Left hindlimb (tissue), 1 donor: ENCODE results near the gene PFN3.
"Not testable (repeated sequence)": the region's sequence is repeated elsewhere in the genome, so short reads cannot be mapped to it uniquely, and the experiment has no call there.

Source experiments
- DNase-seq: peaks from one replicate; pipeline ENCODE4 v3.0.0-alpha.2; 2018

Gene PFN3

DNA sequence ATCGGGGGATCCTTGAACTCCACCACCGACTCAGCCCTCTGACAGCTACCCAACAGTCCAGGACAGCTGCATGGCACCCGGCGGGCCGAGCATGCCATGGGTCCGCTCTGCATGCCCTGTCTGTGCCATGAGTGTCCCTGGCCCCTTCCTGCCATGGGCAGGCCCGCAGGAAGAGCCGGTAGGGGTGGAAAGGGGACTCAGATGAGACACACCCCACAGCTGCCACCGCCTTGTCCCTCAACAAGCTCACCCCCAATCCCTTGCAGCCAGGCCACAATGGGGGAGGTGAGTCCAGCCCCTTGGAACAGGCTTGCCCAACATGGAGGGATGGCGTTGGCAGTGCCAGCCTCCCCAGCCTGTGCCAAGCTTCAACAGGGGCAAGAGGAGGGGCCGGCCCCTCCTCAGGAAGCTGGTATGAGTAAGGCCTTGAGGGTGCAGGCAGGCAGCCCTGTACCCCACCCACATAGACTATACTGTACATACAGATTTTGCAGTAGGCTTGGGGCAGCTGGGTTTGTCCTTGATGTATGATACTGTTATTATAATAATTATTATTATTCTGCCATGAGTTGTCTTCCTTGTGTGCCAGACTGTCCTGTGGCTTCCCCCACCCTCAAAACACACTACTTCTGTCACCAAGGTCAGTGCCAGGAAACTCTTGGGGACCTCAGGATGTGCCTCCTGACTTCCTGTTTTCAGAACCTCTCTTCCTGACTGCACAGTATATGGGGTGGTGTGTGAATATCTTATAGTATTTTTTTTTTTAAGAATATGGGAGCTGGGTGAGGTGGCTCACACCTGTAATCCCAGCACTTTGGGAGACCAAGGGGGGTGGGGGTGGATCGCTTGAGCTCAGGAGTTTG lies 28.2 kb downstream of the PFN3 start:
- DNase-seq, result no peak

DNA sequence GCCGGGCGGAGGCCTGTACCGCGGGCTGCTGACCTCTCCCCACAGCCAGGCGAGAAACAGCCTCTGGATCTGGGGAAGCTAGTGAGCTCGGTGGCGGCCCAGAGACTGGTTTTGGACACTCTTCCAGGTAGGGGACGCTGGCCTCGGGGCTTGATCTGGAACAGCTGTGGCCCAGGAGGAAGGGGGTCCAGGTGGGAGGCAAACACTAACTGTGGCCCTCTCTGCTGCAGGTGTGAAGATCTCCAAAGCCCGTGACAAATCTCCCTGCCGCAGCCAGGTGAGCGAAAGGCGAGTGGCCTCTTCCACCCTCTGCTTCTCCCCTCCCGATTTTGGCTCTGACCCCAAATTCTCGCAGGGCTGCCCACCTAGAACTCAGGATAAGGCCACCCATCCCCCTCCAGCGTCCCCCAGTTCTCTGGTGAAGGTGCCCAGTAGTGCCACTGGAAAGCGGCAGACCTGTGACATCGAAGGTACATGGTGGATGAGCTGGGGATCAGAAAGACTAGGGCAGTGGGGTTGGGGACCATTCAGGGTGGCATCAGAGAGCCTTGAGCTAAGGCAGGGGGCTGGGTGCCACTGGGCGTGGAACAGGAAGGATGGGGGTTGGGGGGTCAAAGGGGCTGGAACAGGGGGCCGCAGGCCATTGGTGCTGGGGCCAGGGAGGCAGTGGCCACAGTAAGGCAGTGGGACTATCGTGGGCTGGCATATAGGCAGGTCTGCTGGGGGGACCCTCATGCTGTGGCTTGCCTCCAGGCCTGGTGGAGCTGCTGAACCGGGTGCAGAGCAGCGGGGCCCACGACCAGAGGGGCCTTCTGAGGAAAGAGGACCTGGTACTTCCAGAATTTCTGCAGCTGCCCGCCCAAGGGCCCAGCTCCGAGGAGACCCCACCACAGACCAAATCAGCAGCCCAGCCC lies 29.1 kb downstream of the PFN3 start:
- DNase-seq, result no peak

DNA sequence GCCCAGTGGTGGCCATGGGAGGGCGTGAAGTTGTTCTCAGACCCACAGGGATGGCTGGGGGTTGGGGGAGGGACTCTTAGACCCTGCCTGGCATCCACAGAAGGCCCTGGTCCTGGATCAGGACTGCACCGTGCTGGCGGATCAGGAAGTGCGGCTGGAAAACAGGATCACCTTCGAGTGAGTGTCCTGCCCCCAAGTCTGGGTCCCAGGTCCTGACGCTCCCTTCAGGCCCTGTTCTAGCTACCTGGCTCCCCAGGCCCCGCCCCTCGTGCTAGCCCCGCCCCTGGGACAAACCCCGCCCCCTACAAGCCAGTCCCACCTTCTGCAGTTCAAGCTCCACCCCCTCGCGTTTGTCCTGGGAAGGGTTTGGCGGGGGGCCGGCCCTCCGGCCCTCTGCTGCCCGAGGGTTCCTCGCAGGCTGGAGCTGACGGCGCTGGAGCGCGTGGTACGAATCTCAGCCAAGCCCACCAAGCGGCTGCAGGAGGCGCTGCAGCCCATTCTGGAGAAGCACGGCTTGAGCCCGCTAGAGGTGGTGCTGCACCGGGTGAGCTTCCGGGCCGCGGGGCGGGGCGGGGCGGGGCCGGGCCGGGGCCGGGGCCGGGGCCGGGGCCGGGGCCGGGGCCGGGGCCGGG lies 29.9 kb downstream of the PFN3 start:
- DNase-seq, result peak; percentile 90

DNA sequence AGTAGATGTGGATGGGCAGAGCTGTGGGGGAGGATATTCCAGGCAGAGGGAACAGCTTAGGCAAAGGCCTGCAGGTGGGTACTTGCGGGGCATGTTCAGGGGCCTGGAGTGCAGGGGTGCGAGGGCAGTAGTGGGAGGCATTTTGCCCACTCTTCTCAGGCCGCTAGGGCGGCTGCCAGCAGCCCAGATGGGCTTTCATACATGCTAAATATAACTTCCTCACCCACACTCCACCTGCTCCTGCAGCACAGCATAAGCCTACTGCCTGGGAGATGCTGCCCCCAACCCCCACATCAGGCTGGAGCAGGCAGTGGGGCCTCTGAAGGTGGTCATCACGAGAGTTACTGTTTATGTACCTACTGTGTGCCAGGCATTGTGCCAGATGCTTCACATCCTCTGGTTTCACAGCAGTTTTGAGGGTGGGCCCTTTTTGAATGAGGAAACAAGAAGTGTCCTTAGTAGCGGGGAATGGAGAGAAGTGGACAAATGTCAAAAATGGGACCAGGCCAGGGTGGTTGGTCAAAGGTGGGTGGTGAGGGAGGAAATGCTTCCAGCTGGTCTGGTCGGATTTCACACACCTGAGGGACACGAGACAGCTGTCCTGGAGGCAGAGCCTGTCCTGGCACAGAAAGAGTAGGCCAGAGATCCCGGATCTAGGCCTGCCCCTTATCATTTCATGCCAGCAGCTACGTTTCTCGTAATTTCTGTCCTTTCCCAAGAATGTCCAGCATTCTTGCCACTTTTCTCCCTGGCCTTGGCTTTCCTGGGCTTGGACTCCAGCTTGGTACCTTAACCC lies 30.6 kb downstream of the PFN3 start:
- DNase-seq, result no peak

DNA sequence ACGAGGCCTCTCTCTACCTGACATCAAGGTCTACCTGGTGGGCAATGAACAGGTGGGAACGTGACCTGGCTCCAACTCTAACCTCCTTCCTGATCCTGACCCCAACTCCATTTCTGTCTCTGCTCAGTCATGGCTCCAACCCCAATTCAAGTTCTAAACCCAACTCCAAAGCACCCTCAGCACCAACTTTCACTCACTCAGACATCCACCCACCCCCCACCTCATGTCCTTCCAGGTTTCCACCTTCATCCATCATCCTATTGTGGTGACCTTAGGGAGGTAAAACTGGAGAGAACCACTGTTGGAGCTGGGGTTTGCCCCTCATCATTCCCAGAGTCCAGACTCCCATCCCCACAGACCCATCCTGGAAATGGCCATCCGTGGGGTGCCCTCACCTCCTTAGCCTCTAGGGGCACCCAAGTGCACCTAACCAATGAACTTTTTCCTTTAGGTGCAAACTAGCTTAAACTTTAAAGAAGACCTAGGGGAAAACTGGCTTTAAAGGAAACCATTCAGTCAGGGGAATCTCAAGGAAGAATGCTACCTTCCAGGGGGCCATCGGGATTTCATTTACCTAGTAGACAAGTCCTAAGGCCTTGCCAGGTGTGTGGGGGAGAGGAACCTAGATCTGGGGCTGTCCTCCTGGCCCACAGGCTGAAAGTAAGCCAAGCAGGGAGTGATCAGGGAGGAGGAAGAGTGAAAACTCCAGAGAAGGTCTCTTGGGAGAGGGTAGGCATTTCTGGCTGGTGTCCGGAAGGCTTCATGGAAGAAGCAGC lies 31.4 kb downstream of the PFN3 start:
- DNase-seq, result no peak

DNA sequence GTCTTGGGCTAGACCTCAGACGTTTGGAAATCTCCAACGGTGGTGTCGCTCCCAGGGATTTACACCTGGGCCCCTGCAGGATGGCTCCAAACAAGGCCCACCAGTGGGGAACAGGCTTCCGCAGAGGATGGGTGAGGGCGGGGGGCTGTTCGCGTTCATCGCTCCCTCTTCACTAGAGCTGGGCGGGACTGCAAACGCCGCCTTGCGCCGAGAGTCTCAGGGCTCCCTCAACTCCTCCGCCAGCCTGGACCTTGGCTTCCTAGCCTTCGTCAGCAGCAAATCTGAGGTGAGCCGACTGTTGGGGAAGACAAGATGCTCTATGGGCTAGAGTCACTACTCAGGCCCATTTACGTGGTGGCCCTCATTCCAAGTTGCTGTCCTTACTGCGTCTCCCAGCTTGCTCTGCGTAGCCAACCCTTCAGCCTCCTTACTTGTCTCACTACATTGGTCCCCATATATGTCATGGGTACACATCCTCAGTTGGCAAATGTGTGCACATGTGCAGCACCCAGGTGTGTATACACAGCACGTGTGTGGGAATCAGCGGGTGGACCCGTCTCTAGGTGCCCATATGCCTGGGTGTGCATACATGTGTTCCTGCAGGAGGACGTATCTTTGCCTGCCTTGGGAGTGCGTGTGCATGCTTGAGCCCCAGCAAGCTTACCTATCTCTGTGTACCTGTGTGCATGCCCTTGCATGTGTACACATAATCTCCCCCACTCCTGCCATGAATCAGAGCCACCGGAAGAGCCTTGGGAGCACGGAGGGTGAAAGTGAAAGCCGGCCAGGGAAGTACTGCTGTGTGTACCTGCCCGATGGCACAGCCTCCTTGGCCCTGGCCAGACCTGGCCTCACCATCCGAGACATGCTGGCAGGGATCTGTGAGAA lies 32.2 kb downstream of the PFN3 start:
- peak; percentile 26 for DNase-seq

DNA sequence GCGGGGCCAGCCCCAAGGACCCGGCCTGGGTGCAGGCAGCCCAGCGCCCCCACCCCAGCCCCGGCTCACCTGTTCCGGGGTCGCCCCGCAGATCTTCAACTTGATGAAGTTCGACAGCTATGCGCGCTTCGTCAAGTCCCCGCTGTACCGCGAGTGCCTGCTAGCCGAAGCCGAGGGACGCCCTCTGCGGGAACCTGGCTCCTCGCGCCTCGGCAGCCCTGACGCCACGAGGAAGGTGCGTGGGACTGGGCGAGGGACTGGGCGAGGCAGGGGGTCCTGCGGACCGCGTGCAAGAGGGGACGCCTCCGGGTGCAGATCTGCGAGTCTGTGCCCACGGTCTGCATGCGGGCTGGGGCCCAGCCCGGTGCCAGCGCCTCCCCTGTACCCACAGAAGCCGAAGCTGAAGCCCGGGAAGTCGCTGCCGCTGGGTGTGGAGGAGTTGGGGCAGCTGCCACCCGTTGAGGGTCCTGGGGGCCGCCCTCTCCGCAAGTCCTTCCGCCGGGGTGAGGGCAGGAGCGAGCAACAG lies 33.1 kb downstream of the PFN3 start:
- DNase-seq, result no peak

DNA sequence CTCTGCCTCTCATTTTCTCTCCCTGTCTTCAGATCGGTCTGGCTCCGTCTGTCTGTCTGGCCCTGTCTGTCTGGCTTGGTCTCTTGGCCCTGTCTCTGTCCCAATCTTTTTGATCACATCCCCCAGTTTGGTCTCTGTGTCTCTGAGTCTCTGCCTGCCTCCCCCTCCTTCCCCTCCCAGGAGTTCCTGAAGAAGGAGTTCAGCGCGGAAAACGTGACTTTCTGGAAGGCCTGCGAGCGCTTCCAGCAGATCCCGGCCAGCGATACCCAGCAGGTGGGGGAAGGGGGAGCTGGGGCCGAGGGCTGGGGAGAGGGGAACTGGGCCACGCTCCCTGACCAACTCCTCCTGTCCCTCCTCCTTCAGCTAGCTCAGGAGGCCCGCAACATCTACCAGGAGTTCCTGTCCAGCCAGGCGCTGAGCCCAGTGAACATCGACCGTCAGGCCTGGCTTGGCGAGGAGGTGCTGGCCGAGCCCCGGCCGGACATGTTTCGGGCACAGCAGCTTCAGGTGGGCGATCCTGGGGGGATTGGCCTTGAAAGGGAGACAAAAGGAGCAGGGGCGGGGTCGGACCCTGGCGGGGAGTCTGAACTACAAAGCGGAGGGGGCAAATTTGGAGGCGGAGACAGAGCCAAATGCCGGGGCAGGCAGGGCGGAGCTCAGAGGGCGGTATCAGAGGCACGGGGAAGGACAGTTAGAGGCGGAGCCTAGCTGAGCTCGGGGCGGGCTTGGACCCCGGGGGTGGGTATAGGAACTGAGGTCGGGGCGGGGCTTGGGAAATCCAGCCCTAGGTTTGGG lies 33.7 kb downstream of the PFN3 start:
- DNase-seq, result peak; percentile 94

DNA sequence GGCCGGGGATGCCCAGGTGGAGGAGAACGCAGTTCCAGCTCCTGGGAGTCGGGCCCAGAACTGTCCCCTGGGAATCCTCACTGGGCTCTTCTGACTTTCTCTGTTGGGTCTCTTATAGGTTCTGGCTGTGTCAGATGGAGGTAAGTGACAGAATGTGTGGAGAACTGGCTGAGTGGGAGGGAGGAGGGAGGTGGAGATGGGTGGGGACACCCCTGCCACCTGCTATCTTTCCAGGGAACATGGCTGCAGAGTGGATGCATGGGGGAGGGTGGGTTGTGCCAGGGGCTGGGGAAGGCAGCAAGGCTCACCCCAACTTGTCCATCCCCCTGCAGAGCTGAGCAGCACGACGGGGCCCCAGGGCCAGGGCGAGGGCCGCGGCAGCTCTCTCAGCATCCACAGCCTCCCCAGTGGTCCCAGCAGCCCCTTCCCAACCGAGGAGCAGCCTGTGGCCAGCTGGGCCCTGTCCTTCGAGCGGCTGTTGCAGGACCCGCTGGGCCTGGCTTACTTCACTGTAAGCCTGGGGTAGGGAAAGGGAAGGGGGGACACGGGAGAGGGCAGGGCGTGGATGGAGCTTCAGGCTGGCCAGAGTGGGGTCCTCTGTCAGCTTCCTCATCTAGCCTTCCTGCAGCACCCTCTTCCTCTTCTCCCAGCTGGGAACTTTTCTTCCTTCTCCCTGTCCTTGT lies 34.5 kb downstream of the PFN3 start:
- DNase-seq, result no peak

DNA sequence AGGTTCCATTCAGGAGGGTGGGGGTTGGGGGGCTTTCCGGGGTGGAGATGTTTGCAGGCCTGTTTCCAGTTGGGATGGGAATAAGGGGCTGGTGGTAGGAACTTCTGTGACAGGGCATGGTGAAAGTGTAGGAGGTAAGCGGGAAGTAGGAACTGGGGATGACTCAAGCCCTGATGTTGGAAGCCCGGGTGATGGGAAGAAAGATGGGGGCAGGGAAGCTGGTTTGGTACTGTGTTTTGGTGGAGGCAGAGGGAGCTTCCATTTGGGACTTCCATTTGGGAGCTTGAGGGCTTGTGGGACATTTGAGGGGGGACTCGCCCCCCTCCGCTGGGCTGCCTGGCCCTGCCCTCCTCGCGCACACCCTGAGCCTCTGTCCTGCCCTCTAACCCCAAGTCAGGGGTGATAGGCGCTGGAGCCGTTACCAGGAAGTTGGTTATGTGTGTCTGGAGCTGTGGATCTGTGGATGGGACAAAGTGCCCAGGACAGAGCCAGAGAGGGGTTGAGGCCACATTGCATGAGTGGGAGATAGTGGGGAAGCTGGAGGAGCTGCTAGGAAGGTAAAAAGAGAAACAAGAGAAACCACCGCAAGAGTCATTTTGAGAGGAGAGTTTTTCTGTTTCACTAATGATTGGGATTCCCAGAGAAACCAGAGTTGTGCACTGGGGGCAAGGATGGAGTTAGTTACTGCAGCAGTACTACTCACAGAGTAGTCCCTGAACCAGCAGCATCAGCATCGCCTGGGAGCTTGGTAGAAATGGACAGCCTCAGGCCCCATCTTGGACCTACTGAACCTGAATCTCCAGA lies 36.1 kb downstream of the PFN3 start:
- no peak for DNase-seq

DNA sequence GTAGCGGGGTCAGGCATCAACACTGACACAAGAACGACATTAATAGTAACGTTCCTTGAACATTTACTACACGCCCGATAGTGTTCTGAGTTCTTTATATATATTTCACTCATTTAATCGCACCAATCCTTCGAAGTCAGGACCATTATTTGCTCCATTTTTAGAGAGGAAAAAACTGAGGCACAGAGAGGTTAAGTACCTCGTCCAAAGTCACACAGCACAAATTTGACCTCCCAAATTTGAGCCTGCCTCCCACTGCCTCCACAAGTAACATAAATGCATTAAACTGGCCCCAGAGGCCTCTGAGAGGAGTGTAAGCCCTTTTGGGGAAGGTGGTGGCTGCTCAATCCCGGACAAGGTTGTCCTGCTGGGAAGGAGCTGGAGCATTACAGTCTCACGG lies 36.9 kb downstream of the PFN3 start:
- no peak for DNase-seq

DNA sequence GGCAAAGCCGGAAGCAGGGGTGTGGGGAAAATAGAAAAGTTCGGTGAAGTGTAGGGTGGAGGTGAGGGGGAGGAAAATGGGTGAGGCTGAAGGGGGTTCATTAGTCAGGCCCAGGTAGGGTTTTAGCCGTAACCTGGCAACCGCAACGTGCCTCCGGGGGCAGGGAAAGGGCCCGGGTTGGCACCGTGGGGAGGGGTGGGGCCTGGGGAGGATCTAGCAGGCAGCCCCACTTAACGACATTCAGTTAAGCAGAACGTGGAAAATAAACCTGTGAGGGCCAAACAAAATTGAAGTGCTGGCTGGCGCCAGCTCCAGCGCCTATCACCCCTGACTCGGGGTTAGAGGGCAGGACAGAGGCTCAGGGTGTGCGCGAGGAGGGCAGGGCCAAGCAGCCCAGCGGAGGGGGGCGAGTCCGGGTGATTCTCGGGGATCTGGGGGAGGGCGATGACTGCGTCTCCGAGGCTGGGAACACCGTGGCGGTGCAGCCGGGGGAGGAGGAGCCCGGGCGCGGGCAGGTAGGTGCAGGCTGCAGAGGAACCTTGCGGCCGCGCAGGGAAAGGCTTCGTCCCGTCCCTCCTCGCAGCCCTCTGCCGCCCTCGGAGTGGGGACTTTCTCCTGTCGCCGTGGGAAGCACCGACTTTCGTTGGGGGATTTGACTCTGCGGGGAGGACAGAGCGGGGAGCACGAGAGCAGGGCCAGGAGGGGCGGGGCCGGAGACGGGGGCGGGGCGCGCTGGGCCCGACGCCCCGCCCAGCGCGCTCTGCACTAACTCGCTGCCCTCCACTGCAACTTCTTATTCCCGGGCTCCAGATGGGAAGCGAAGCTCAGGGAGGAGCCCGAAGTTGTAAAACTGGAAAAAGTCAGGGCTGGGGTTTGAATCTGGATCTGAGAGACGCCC lies 37.6 kb downstream of the PFN3 start:
- peak; percentile 64 for DNase-seq

DNA sequence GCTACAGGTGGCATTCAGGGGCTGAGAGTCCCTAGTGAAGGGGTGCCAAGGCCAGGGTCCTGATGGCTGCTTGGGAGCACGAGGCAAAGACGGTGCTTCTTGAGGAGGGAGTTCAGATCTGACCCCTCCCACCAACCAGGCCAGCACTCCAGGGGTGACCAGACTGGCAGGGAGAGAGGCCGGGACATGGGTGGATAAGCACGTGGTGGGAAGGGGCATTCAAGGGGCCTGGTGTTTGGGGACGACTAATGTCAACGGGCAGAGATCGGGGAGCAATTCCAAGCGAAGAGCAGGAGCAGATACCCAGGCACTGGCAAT lies 38.2 kb downstream of the PFN3 start:
- DNase-seq, result no peak

DNA sequence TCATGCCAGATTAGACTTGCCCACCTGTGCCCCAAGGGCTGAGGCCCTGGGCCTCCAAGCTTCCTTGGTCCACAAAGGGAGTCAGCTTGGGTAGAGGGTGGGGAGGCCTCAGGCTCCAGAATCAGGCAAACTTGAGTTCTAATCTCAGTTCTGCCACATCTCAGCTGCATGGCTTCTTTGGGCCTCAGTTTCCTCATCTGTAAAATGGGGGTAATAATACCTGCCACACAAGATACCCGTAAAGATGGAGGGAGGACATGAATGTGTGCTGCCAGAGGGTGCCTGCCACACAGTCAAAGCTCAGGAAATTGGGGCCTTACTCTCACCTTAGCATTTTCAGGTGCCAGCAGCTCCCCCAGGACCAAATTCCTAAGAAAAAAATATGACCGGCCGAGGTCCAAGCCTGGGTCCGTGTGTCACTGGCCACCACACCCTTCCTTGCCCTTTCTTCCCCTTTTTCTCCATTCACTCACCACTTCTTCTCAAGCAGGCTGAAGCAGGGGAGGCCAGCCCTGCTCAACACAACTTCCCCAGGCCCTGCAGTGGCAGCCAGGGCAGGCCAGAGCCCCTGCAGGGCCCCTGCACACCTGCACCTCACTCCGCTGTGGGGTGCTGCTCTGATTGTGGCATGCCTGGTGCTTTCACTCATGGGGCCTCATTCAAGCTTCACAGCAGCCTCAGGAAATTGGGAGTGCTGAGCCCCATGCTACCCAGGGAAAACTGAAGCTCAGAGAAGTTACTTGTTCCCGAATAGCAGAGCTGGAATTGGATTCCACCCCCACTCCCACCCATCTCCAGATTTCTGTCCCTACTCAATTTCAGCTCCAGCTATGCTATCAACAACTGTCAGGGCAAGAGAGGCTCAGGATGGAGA lies 38.8 kb downstream of the PFN3 start:
- DNase-seq, result no peak

DNA sequence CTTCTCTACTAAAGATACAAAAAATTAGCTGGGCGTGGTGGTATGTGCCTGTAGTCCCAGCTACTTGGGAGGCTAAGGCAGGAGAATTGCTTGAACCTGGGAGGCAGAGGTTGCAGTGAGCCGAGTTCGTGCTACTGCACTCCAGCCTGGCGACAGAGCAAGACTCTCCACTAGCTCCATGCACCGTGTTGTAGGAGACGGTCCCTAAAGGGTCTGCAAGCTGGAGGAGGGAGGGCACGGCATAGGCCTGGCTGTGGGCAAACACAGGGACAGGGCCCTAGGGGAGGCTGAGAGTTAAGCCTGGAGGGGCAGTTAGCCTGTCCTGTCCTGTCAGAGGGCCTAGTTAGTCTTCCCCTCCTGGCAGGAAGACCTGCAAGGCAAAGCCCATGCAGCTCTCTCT lies 39.7 kb downstream of the PFN3 start:
- not testable (repeated sequence) for DNase-seq

DNA sequence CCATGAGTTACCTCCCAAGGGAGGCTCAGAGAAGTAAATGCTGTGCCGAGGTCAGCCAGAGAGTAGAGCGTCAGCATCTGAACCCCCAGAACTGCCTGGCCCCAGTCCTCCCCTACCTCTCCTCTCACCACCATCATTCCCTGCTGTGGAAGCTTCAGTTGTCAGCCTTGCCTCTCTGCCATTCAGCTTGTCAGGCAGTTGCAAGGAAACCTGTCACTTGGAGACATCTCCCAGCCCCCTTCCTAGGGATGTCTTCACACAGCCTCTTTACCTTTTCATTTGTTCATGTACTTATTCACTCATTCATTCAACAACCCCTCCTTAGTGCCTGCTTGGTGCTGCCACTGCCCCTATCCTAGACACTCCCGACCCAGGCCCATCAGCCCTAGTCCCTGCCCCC lies 40.6 kb downstream of the PFN3 start:
- DNase-seq, result no peak
